Left ventricle myocardium superior (tissue), 1 donor: ENCODE measurements around the gene TBCD. TPM values are rescaled to one million over a fixed set of nuclear protein-coding genes. Genes with fewer than 3 reads are reported as not detected.

Source experiments
- ATAC-seq: fragments of 200-7000 bp; cut with Tn5 transposase; one replicate; pipeline ENCODE4 v1.9.1; 2020; ENCODE audit warnings: mild to moderate bottlenecking, moderate library complexity
- DNase-seq: peaks from one replicate; pipeline ENCODE4 v3.0.0-alpha.2; 2020
- intact Hi-C: fragments of 100-400 bp; cut with micrococcal nuclease; formaldehyde crosslinking; loops from one replicate; pipeline ENCODE4 v1.11.0; 2022
- total RNA-seq: library from RNA; stranded (reverse); fragmentation: NEBNext Ultra II Directional; extraction: Animal tissue kit (Norgen Biotek cat#: 25700); gene quantifications from one replicate; pipeline ENCODE4 v1.2.1, GENCODE V29; 2021
- donor health status: DM: no; HTN: yes; CAD: no; lungs with severe emphysema.

TBCD gene
- total RNA-seq, 1 donor from 2014 or later: 53.4 TPM

DNA sequence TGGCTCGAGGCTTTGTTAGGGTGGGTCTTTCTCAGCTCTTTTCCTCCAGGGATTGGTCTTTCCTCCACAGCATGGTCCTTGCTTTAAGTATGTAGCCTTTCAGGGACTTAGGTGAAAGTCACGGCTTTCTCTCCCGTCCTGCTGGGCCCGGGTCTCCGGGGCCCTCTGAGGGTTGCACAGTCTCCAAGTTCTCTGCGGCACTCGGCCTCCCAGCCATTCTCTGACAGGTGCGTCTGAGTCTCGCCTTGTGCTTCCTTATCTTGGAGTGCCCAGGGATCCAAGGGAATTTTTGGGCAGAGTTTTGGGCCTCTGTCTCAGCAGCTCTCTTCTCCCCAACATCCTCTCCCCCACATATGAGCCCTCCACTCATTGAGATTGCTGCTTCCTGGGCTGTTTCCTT is 51.3 kb downstream of the TBCD start:
- intact Hi-C loops: no loop called here
- ATAC-seq (no peak), DNase-seq (no peak)

DNA sequence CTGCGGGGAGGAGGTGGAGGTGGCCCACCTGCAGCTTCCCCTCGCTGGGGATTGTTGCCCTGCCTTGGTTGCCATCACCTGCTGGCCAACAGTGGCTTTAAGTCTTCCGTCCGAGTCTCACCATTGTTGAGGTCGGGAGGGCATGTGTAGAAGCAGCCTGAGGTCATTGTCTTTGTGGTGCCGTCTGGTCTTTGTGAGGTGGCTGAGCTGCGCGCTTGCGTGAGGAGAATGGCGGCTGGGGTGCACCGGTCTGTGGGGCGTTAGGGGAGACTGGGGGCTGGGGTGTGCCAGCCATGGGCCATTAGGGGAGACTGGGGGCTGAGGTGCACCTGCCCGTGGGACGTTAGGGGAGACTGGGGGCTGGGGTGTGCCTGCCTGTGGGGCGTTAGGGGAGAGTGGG is 51.7 kb downstream of the TBCD start:
- DNase-seq (no peak), ATAC-seq (no peak)
- intact Hi-C loops: no loop called here

DNA sequence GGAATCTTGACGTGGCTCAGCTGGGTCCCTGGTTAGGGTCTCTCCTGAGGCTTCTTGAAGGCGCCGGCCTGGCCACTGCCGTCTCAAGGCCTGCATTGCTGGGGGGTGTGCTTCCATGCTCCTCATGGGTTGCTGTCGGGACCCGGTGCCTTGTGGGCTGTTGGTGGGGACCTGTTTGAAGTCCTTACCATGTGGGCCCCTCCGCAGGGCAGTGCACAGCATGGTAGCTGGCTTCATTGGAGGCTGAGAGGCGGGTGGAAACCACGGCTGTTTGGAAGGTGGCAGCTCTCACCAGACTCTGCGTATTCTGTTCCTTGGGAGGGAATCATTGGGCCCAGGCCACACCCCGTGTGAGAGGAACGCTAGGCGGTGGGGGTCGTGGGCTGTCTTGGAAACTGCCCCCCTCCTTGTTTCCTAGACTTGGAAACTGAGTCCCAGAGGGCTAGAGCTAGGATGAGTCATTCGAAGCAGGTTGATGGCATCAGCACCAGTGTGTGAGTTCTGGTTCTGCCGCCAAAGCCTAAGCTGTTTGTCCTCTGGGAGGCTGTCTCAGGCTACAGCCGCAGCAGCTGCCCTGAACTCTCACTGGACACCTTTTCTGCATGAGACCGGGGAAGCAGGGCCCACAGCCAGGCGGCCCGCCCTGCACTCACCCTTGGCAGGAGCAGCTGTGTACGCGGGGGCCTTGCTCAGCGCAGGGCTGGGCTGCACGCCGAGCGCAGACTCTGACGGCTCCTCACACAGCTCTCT is 52.8 kb downstream of the TBCD start:
- ATAC-seq: peak; percentile 93
- DNase-seq: peak; percentile 91
- intact Hi-C loops: no loop called here

DNA sequence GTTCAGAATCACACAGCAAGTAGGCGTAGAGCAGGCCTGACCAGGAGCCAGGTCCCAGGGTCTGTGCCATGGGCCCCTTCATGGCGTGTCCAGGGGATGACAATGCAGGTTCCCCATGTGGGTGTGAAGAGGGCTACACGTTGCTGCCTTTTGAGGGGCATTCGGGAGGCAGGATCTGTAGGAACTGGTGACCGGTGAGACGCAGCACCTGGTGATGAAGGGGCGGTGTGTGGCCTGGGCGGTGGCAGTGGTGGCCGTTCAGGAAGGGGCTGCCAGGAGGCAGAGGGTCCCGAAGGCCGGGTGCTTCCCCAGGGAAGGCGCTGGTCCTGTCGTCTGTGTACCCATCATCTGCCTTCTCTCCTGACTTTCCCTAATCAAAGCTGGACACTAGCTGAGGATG is 53.4 kb downstream of the TBCD start:
- intact Hi-C loops: no loop called here
- DNase-seq: peak; percentile 31
- ATAC-seq: no peak

DNA sequence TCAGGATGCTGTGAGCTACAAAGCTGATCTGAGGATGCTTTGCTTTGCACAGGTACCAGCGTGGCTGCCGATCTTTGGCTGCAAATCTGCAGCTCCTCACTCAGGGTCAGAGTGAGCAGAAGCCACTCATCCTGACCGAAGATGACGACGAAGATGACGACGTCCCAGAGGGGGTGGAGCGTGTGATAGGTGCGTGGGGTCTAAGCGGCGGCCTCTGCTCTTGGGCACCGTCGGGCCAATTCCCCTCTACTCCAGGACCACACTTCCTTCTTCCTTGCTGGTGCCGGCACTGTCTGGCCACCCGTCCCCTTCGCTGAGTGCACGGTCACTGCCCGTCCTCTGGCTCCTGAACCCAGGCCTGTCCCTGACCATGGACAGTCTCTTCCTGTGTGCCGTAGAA is 54.0 kb downstream of the TBCD start:
- ATAC-seq (no peak), DNase-seq (no peak)
- intact Hi-C loops: no loop called here

DNA sequence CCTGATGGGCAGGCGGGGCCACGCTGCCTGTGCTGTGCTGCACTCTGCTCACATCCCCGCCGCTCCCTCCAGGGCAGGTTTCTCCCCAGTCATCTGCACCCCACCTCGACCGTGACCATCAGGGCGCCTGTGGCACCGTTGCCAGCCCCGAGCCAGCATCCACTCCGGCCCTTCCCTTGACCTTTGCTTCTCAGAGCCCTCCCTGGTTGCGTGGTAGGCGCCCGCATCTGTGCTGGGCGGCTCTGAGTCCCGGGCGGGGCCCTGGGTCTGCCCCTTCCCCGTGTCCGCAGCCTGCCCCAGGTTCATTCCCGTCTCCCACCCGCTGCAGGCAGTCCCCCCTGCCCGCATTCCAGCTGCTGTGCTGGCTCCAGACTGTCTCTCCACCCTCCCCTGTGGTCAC is 54.8 kb downstream of the TBCD start:
- intact Hi-C loops: no loop called here
- no peak for DNase-seq
- ATAC-seq: no peak

DNA sequence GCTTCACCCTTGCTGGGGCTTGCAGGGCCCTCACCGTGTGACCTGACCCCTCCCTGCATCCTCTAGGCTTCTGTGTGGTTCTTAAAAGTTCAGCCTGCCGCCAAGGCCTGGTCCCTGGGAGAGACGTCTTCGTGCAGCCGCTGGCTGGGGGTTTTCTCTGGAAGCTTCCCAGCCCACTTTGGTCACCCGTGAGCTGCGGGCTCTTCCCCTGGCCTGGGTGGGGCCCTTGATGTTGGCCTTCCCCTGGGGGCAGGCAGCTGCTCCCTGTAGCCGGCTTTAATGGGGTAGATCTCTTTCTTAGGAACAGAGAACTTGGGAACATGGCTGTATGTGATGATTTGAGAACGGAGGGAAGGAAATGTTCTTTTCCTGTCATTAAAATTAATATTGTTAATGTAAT is 55.2 kb downstream of the TBCD start:
- intact Hi-C loops: no loop called here
- DNase-seq: no peak
- ATAC-seq: no peak

DNA sequence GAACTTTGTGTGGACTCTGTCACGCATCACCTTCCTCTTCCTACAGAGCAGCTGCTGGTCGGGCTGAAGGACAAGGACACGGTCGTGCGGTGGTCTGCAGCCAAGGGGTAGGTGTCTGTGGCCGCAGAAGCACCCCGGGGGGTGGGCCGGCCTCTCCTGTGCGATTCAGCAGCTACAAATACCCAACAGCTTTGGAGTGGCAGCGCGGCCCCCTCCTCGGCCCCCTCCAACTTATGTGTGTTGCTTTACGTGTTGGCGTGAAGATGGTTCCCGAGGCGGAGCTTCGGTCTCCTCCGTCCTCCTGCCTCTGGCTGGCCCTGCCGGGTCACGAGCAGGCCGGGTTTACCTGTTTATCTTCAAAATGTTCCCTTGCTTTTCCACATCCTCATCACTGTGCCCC is 55.7 kb downstream of the TBCD start:
- intact Hi-C loops: no loop called here
- DNase-seq (no peak), ATAC-seq (no peak)

DNA sequence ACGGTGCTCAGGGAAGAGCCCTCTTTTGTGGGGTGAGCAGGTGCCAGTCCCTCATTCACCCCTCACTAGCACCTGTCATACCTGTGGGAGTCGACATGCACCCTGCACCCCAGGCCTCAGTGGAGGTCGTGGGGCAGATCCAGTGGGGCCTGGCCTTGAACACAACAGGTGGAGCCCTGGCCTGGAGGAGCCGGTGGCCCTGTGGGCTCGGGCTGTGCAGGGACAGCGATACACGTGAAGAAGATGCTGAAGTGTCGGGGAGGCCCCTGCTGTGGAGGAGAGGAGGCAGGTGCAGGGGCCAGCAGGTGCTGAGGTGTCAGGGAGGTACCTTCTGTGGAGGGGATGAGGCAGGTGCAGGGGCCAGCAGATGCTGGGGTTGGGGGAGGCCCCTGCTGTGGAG is 56.1 kb downstream of the TBCD start:
- intact Hi-C loops: no loop called here
- ATAC-seq: no peak
- no peak for DNase-seq

DNA sequence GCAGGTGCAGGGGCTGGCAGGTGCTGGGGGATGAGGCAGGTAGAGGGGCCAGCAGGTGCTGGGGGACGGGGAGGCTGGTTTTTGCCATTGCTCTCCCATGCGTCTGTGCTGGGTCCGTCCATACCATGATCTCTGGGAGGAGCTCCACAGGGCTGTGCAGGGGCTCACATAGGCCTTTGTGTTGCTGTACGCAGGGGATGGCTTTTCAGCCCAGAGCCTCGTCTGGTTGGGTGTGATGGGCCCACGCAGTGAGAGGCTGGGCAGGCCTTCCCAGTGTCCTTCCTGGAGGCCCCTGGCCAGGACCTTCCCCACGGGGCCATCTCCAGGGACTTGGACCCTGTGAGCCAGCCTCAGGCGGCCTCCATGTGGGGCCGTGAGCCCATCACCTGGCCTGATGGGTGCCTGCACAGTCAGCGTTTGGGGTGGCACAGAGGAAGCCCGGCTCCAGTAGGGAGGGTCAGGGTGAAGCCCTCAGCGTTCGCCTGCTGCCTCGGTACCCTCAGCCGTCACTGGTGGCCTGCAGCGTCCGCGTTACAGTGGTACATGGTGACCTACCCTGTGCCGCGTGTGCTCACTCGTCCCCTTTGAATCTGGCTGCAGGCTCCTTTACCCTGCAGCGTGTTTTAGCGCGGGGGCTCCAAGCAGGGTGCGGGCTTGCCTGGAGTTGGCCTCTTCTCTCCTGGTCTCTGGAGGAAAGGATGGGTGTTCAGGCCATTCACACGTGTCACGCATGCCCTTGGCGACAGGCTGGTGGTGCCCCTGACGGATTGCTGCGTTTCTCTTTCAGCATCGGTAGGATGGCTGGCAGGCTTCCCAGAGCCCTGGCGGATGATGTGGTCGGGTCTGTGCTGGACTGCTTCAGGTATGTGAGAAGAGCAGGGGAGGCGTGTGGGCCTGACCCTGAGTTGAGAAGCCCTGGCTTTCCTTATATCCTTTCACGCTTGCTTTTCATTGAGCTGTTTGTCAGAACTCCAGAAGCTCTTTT is 57.3 kb downstream of the TBCD start:
- intact Hi-C loops: no loop called here
- ATAC-seq (no peak), DNase-seq (peak; percentile 31)

DNA sequence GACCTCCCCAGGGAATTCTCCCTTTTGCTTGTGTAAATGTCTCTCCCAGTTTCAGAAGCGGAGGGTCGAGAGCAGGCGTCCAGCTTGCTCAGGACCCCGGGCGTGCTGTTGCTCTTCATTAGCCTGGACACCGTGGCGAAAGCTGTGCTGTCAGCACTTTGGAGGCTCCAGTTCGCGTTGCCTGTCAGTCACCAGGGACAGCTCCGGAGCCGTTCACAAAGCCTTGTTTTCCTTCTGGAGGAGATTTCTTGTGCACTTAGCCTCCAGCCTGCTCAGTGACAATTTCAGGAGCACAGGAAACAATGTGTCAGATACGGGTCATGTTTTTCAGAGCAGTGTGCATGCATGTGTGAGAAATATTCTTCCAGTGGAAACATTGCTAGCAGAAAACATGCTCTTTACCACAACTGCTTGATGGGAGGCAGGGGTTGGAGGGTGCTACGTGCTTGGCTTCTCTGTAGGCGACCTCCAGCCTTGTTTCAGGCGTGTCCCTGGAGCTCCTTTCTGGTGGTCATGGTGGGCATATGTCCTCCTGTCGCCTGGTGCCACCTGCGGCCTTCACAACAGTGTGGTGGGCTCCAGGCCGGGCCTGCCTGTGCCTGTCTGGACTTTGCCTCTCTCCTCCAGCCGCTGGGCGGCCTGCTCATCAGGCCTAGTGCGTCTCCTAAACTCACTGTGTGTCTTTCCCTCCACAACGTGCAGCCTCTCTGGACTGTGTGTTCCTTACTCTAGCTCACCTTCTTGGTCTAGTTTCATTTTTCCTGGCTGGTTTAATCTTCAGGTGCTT is 59.0 kb downstream of the TBCD start:
- intact Hi-C loops: no loop called here
- ATAC-seq: no peak
- peak; percentile 19 for DNase-seq

DNA sequence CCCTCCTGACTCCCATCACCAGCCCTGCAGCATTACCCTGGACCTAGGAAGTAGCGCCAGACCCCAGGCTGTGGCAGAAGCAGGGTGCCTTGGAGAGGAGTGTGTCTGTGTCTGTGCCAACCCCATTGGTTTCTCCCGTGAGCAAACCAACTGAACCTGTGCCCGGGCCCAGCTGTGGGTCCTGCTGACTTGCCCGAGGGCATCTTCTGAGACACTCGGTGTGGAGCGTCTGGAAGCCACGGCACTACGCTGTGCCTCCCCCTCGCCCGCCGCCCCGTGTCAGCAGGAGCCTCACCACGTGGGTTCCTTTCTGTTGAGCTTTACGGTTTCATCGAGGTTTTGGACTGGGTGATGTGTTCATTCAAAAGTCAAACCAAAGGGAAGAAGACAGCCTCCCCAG is 60.2 kb downstream of the TBCD start:
- intact Hi-C loops: no loop called here
- ATAC-seq: no peak
- DNase-seq: no peak

DNA sequence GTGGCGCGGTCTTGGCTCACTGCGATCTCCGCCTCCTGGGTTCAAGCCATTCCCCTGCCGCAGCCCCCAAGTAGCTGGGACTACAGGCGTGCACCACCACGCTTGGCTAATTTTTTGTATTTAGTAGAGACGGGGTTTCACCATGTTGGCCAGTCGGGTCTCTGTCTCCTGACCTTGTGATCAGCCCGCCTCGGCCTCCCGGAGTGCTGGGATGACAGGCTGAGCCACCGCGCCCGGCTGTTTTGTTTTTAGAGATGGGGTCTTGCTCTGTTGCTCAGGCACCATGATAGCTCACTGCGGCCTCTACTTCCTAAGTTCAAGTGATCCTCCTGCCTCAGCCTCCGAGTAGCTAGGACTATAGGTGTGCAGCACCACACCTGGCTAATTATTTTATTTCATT is 60.7 kb downstream of the TBCD start:
- no peak for DNase-seq
- intact Hi-C loops: no loop called here
- no peak for ATAC-seq

DNA sequence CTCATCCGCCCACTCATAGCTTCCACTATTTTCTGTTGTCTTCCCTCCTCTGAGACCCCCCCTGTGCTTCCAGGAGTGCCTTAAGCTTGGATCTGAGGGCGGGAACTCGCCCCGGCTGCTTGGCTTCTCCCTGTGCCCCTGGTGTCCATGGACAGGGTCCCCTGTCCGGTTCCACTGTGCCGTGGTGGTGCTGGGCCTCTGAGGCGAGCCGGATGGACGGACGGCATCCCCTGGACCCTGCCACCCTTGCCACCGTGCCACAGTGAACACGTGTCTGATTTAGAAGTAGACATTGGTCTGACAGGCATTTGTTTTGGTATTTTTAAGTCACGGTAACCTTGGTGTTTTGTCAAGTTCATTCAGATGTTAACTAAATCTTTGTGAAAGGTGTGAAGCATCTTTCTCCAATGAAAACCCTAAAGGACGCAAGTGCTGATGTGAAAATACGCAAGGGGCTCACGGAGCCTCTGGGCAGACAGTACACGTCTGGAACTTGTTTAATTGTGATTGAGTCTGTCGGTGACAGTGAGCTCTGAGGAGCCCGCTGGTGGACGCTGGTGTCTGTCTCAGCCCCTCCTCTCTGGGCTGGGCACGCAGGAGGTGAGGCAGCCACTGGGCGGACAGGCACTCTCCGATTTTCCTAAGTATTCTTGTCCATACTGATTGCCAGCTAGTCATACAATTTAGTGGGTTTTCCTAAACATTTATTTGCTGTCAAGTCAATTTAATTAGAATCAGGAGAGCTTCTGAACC is 61.6 kb downstream of the TBCD start:
- ATAC-seq (no peak), DNase-seq (no peak)
- intact Hi-C loops: no loop called here

DNA sequence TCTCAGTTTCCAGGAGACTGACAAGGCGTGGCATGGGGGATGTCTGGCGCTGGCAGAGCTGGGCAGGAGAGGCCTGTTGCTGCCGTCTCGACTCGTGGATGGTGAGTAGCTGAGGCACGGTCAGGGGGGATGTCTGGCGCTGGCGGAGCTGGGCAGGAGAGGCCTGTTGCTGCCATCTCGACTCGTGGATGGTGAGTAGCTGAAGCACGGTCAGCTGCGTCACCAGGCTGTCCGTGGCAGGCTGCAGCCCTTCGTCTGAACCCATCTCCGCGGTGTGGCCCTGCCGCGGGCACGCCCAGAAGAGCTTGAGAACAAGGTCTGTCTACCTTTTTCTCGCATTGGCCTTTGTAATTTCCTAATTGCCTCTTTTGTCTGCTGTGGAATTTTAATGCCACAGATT is 63.0 kb downstream of the TBCD start:
- no peak for ATAC-seq
- intact Hi-C loops: no loop called here
- DNase-seq: no peak

DNA sequence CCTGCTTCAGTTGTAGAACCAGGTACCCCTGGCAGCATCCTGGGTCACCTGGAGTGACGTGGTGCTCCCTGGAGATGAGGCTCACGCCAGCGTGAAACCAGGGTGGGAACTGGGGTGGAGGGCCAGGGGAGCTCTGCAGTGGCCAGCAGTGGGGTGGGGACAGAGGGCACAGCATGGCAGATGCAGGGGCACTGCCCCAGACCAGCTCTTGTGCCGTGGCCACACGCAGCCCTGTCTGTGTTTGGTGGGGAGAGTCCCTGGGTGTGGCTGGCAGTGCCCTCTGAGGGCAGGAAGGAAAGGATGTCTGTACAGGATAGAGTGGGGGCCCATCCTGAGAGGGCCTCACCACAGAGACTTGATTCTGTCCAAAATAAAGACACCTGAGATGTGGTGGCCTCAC is 63.5 kb downstream of the TBCD start:
- ATAC-seq (no peak), DNase-seq (no peak)
- intact Hi-C loops: no loop called here

DNA sequence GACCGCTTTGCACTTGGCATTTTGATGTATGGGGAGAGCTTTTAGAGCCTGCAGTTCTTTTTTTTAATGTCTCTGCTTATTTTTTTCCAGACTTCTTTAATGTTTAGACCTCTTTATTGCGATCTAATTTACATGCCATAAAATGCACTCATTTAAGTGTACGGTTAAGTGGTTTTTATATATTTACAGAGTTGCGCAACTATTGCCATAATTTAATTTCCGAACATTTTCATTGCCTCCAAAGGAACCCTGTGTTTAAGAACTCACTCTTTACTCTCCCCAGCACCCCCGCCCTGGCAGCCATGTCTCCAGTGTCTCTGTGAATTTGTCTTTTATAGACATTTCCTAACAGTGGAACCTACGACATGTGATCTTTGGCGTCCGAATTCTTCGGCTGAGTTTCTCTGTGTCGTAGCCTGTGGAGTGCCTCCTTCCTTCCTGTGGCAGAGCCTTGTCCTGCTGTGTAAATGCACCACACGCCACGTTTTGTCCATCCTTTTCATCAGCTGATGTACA is 64.0 kb downstream of the TBCD start:
- DNase-seq (no peak), ATAC-seq (no peak)
- intact Hi-C loops: no loop called here

DNA sequence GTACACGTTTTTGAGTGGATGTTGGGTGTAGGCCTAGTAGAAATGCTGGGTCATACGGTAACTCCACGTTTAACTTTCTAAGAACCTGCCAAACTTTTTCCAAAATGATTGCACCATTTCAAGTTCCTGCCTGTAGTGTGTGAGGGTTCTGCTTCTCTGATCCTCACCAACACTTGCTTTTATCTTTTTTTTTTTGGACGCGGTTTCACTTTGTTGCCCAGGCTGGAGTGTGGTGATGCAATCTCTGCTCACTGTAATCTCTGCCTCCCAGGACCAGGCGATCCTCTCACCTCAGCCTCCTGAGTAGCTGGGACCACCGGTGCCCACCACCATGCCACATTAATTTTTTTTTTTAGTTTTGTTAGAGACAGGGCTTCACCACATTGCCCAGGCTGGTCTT is 64.5 kb downstream of the TBCD start:
- intact Hi-C loops: no loop called here
- no peak for ATAC-seq

DNA sequence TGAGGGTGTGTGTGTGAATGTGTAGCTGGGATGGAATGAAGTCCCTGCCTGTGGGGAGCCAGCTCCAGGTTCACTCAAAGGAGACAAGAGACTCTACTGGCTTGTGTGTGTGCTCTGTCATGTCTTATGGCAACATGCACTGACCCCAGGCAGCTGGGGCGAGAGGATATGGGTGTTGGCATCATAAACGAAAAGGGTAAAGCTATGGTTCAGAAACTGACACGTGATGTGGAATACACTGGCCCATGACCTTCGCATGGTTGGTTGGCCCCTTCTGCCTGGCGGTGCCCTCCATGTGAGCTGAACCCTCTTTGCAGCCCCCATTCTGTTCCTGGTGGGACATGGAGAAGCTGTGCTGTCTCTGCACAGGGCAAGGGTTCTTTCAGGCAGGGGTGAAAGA is 66.1 kb downstream of the TBCD start:
- DNase-seq (no peak), ATAC-seq (no peak)
- intact Hi-C loops: no loop called here

More for the DNA sequence above, 64.5 kb downstream of the TBCD start:
- no peak for DNase-seq
